NCI-H526 (cell line): ENCODE results near the gene NTN1.

ENCODE experiments used
- DNase-seq, 2 experiments: peaks; one replicate each; lab custom pipeline; 2025; lab: John Stamatoyannopoulos, UW

The NTN1 gene

GRCh38 chr17:9037736-9038135 lies 16.4 kb downstream of the NTN1 start:
- DNase-seq = no peak

DNA sequence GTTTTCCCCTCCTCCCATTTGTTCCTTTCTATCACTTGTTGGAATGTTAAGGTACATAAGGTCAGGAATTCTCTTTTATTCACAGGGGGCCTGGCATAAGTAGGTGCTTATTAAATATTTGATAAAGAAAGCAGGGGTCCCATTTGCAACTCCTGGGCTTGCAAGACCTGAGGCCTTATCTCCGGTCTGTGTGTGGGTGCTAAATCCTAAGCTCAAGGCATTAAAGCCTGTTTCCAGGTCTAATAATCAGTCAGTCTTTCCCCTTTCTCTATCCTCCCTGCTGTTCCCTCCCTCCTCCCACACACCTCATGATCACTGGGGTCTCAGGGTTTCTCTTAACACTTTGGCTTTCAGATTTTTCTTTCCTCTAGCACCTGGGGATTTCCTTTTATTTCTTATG lies 17.1 kb downstream of the NTN1 start:
- DNase-seq = no peak

DNA sequence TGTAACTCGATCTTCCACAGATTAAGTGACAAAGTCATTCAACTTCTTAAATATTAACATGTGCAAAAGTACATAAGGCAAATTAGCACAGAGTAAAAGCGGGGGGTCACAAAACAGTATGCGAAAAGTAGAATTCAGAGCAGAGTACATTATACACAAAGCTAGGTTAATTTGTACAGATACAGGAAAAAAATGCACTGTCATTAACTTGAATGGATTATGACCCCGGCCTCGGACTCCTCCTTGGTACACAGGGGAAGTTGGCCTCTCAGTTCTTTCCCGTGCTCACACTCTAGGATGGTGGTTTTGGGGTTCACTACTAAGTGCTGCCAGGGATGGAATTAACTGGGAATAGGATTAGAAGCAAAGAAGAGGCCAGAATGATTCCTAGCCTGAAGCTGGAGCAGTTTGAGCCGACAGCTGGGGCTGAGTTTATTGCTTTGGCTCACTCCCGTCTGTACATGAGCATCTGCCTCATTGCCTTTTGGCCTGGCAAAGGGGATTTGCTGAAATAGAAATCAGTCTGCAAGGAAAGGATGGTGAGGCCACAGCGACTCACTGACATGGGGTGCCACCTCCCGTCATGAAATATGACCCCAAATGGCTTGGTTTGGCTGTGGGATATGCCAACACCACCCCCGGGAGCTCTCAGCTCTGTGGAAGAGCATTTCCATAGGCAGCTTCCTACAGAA lies 23.6 kb downstream of the NTN1 start:
- no peak for DNase-seq

GRCh38 chr17:9050801-9051401 lies 29.6 kb downstream of the NTN1 start:
- DNase-seq = no peak

GRCh38 chr17:9051561-9051960 lies 30.3 kb downstream of the NTN1 start:
- DNase-seq = no peak

DNA sequence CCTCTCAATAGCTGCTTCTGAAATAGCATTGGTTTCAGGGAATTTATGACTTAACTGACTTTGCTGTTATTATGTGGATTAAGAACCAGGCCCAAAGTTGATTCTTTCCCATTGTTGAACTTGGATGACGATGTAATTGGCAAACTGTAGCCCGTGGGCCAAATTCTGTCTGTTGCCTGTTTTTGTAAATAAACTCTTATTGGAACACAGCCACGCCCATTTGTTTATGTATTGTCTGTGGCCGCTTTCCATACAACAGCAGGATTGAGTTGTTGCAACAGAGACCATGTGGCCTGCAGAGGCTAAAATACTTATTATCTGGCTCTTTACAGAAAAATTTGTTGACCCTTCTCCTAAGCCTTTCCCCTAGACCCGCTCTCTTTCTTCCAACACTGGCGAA lies 31.6 kb downstream of the NTN1 start:
- DNase-seq = no peak

- no peak for DNase-seq
Observed at GRCh38 chr17:9053406-9053805, 32.1 kb downstream of the NTN1 start.

DNA sequence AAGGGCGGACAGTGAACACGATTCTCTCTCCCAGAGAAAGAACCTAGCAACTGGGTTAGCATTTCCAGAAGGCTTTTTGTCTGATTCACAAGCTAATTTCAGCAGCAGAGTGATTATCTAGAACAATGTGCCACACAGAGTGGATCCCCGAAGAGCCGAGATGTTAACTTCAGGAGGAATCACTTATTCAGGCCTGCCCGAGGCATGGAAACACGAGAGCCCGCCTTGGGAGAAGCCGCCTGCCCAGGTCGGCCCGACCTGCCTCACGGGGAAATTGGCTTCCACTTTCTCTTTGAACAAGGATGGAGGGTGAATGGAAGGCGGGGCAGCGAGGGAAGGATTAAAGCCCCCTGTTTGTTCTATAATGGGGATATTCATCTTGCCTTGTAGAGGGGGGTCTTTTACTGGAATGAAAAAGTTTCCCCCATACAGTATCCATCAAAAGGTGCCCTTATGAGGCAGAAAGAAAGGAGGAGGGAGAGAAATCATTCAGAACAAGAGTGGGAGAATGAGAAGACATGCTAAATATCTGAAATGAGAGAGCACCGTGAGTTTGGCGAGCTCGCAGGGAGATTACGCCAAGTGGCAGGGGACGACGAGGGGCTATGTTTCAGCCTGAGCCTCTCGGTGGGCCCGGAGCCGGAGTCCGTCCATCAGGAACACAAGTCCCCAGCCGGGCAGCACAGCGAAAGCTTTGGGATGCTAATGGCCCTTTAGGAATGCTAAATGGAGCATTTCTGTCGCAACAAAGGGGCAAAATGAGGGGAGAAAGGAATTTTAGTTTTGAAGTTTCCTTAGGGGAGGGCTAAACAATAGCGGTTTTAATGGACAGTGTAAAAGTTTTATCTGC lies 33.0 kb downstream of the NTN1 start:
- DNase-seq = no peak

DNA sequence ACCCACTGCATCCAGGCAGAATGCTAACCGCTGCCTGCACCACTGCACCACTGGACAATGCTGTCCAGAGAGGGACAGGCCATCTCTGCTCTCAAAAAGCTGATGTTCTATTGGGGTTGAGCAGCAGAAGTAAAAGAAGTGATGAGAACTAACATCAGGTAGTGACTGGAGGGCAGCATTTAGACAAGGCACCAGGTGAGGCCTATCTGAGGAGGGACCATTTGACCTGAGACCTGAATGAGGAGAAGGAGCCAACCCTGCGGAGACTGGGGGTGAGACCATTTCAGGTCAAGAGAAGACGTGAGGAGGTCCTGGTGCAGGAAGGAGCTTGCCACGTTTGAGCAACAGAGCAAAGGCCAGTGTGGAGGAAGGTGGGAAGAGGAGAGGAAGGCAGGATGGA lies 34.0 kb downstream of the NTN1 start:
- DNase-seq = no peak

GRCh38 chr17:9056566-9056965 lies 35.3 kb downstream of the NTN1 start:
- no peak for DNase-seq

- no peak for DNase-seq
Observed at GRCh38 chr17:9057310-9057709, 36.0 kb downstream of the NTN1 start.

GRCh38 chr17:9062399-9062902 lies 41.1 kb downstream of the NTN1 start:
- no peak for DNase-seq

DNA sequence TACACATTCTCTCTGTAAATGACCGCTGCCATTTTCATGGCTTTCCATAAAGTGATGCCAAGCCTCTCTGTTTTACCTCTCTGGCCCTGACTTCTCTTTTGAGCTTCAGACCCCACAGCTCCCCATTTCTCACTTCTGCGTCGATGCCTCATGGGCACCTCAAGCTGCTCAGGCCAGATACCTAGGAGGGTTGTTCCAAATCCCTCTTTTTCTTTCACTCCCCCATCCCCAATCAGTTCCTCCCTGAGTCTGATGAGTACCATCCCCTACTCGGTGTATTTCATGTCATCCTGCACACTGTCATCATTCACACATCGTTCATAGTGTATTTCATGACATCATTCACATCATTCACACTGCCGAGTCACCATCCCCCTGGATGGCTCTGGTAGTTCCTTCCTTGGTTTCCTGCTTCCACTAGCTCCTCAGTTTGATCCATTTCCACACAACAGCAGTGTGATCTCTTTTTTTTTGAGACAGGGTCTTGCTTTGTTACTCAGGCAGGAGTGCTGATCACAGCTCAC lies 43.1 kb downstream of the NTN1 start:
- DNase-seq = no peak

GRCh38 chr17:9071016-9071415 lies 49.7 kb downstream of the NTN1 start:
- DNase-seq = no peak

GRCh38 chr17:9071811-9072498 lies 50.6 kb downstream of the NTN1 start:
- no peak for DNase-seq

GRCh38 chr17:9072696-9073339 lies 51.5 kb downstream of the NTN1 start:
- DNase-seq = no peak

GRCh38 chr17:9074131-9074530 lies 52.8 kb downstream of the NTN1 start:
- no peak for DNase-seq

GRCh38 chr17:9079461-9080103 lies 58.3 kb downstream of the NTN1 start:
- no peak for DNase-seq

- no peak for DNase-seq
Observed at GRCh38 chr17:9080296-9080914, 59.1 kb downstream of the NTN1 start.

DNA sequence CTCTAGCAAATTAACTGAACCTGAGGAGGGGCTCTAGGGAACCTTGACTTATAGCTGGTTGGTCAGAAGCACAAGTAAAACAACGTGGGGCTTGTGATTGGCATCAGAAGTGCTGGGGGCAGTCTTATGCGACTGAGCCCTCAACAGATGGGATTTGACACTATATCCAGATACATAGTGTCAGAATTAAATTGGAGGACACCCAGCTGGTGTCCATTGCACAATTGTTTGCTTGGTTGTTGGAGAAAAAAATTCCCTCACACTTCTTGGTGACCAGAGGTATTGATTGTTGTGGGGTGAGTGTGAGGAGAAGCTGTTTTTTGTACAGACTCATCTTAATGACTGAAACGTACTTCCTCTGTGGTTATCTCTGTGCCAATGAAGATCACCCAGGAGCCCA lies 59.7 kb downstream of the NTN1 start:
- DNase-seq = no peak

DNA sequence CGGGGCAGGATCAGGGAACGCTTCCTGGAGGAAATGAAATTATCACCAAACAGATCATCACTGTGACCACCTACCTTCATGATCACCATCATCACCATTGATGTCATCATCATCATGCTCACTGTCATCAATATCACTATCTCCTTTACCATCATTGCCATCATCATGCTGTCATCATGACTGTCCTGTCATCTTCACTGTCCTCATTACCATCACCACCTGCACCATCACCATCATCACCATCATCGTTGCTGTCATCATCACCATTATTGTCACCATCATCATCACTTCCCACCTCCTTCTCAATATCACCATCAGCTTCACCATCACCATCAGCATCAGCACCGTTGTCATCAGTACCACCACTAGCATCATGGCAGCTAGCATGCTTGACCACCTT lies 65.3 kb downstream of the NTN1 start:
- DNase-seq = no peak
